OCI-LY7 (cell line): Measurements from ENCODE around the gene OPCML. TPM values are rescaled to one million over a fixed set of nuclear protein-coding genes. Genes with fewer than 3 reads are reported as not detected.

Source experiments
- BruUV-seq: library from RNA; stranded (reverse); fragments of 400-500 nt; replicated peaks from 2 replicates; lab custom pipeline; 2021; lab: Mats Ljungman, UMichigan
- CTCF ChIA-PET: fragments of 300-600 bp; sonication (Branson Sonifier 250); formaldehyde crosslinking; loops from one replicate; lab custom pipeline; 2022; ENCODE audit warnings: antibody characterized with exemption; ENCODE audit not compliant: unreplicated experiment; lab: Charles Lee
- POLR2A ChIA-PET: fragments of 300-600 bp; sonication (Branson Sonifier 250); formaldehyde crosslinking; loops from one replicate; lab custom pipeline; 2022; ENCODE audit warnings: antibody characterized with exemption; lab: Charles Lee
- DNase-seq: peaks from one replicate; pipeline ENCODE4 v3.0.0-alpha.2; 2015; ENCODE audit warnings: low spot score
- H2AFZ ChIP-seq: fragments of 200-600 bp; sonication (generic), shearing (Covaris generic); 2 replicates; pipeline ENCODE4 v1.6.1; 2014; ENCODE audit warnings: mild to moderate bottlenecking, antibody characterized with exemption, low read length, moderate library complexity
- H3K27ac ChIP-seq: fragments of 200-600 bp; sonication (generic); 2 replicates; pipeline ENCODE4 v1.5.1; 2014; ENCODE audit warnings: mixed run types, low read depth, mild to moderate bottlenecking, moderate library complexity, low read length, inconsistent platforms; ENCODE audit not compliant: poor library complexity, severe bottlenecking
- H3K36me3 ChIP-seq: fragments of 200-600 bp; sonication (generic); 2 replicates; pipeline ENCODE4 v1.6.1; 2014; ENCODE audit warnings: mild to moderate bottlenecking, antibody characterized with exemption, low read length, moderate library complexity, mixed read lengths; ENCODE audit not compliant: insufficient read depth
- H3K4me1 ChIP-seq: fragments of 200-600 bp; sonication (generic); 2 replicates; pipeline ENCODE4 v1.5.1; 2014; ENCODE audit warnings: mild to moderate bottlenecking, low read length; ENCODE audit not compliant: insufficient read depth, poor library complexity, severe bottlenecking
- H3K4me2 ChIP-seq: fragments of 200-600 bp; sonication (generic); 2 replicates; pipeline ENCODE4 v1.6.1; 2014; ENCODE audit warnings: mild to moderate bottlenecking, low read length
- H3K4me3 ChIP-seq: fragments of 200-600 bp; sonication (generic); 2 replicates; pipeline ENCODE4 v1.5.1; 2014; ENCODE audit warnings: mild to moderate bottlenecking, low read depth, low read length; ENCODE audit not compliant: poor library complexity, severe bottlenecking
- H3K79me2 ChIP-seq: fragments of 200-600 bp; sonication (generic); 2 replicates; pipeline ENCODE4 v1.6.1; 2016; ENCODE audit warnings: low read depth, mild to moderate bottlenecking, low read length, moderate library complexity, mixed read lengths; ENCODE audit not compliant: insufficient read depth
- H3K9me2 ChIP-seq: fragments of 200-600 bp; sonication (generic); 2 replicates; pipeline ENCODE4 v1.6.1; 2016; ENCODE audit warnings: mild to moderate bottlenecking, low read length, mixed read lengths; ENCODE audit not compliant: insufficient read depth
- H3K9me3 ChIP-seq: fragments of 200-600 bp; sonication (generic); 2 replicates; pipeline ENCODE4 v1.6.1; 2014; ENCODE audit warnings: mild to moderate bottlenecking, mixed run types, low read length, mixed read lengths
- H4K20me1 ChIP-seq: fragments of 200-600 bp; sonication (generic); 2 replicates; pipeline ENCODE4 v1.6.1; 2014; ENCODE audit warnings: mild to moderate bottlenecking, antibody characterized with exemption, low read length, moderate library complexity, mixed read lengths; ENCODE audit not compliant: insufficient read depth
- CTCF ChIP-seq: fragments of 200-600 bp; sonication (generic); conservative IDR thresholded peaks from 2 replicates; pipeline ENCODE4 v1.5.1; 2014; ENCODE audit warnings: mild to moderate bottlenecking, antibody characterized with exemption, low read length, moderate library complexity, mixed read lengths
- EZH2phosphoT487 ChIP-seq: fragments of 200-600 bp; sonication (generic); IDR thresholded peaks from 2 replicates; pipeline ENCODE4 v1.6.1; 2018; ENCODE audit warnings: low read depth, borderline replicate concordance, mild to moderate bottlenecking, mixed run types, antibody characterized with exemption, low read length, moderate library complexity, mixed read lengths
- intact Hi-C: fragments of 100-400 bp; cut with micrococcal nuclease; formaldehyde crosslinking; loops from one replicate; pipeline ENCODE4 v1.10.0; 2022; ENCODE audit not compliant: unreplicated experiment
- total RNA-seq, 2 experiments: library from RNA; depleted of rRNA in 1 of 2; stranded (reverse); fragments of >200 nt in 1 of 2; shearing (Covaris generic) in 1 of 2; gene quantifications; 2 replicates each; pipeline ENCODE4 v1.2.3, GENCODE V29; 2014 to 2022

The OPCML gene
- total RNA-seq, 2 experiments from 2014 or later: not detected

DNA sequence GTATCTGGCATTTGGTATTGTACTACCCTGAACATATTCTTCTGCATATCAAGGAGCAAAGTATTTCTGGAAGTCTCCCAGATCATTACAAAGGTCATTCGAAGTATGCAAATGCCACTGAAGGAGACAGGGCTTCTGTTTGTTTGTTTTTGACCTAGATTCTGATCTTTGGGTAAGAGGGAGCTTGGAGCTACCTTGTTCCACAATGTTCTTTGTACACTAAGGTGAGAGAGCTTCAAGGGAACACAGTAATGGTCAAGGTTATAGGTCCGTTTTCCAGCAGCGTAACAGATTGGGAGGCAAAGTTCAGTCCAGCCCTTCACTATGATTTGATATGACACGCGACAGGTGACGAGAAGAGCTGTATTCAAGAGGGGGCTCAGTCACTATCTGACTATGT is 10.0 kb downstream of the OPCML start:
- no peaks in the 10 kb centered on the region for H3K9me2 ChIP-seq
- POLR2A ChIA-PET: no interaction called here
- no peak overlapping the region for H3K27ac ChIP-seq
- H3K4me1 ChIP-seq: no peaks in the 10 kb centered on the region
- no peaks in the 10 kb centered on the region for H4K20me1 ChIP-seq
- no peak overlapping the region for H2AFZ ChIP-seq
- no peaks in the 10 kb centered on the region for H3K9me3 ChIP-seq
- no peak overlapping the region for H3K4me2 ChIP-seq
- H3K4me3 ChIP-seq: no peak overlapping the region
- CTCF ChIA-PET: no interaction called here
- no peaks in the 10 kb centered on the region for H3K36me3 ChIP-seq
- BruUV-seq: no TSS peak
- no peak for DNase-seq
- TF ChIP-seq CTCF (no peak), EZH2phosphoT487 (no peak)
- H3K79me2 ChIP-seq: no peaks in the 10 kb centered on the region
- intact Hi-C loops: no loop called here

DNA sequence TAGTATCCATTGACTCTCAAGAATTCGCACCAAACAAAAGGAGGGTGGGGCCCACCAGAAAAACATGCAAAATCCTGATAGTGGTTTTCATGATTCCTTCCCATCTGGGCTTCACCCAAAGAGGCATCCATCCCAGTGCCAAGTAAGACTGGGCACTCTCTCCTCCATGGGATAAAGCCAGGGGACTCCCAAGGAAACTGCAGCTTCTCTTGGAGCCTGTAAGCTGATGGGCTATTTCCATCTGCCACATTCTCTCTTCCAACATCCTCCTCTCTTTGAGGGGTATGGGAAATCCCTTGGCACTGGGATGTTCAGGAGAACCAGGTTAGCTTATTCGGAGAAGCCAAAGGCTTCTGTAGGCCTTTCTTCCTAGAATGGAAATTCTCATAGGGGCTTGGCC is 10.8 kb downstream of the OPCML start:
- Histone ChIP-seq H3K9me2 (no peaks in the 10 kb centered on the region), H3K36me3 (no peaks in the 10 kb centered on the region), H2AFZ (no peak overlapping the region), H3K9me3 (no peaks in the 10 kb centered on the region), H3K27ac (no peak overlapping the region), H3K4me1 (no peaks in the 10 kb centered on the region), H3K4me2 (no peak overlapping the region), H3K79me2 (no peaks in the 10 kb centered on the region), H4K20me1 (no peaks in the 10 kb centered on the region), H3K4me3 (no peak overlapping the region)
- no peak for DNase-seq
- TF ChIP-seq CTCF (no peak), EZH2phosphoT487 (no peak)
- no TSS peak for BruUV-seq
- intact Hi-C loops: no loop called here
- POLR2A ChIA-PET: no interaction called here
- CTCF ChIA-PET: no interaction called here

DNA sequence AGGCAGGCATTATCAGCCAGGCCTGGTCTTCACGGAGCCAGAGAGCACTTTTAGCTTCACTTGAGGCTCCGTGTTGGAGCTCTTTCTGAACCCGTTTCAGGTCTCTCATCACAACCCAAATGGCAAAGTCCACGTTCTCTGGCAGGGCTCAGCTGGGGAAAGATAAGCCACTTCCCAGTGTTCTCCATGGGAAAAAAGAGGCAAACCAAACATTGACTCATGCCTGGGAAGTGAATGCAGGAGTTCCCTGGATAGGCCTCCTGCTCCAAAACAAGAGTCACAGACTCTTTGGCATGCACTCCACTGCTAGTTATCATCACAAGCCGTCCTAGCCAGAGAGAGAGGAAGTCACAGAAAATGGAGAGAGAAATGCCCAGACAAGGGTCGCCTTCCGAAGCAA is 11.6 kb downstream of the OPCML start:
- H3K36me3 ChIP-seq: no peaks in the 10 kb centered on the region
- no peaks in the 10 kb centered on the region for H3K4me1 ChIP-seq
- ChIA-PET POLR2A (no interaction called here), CTCF (no interaction called here)
- no peaks in the 10 kb centered on the region for H3K9me3 ChIP-seq
- H3K4me3 ChIP-seq: no peak overlapping the region
- TF ChIP-seq EZH2phosphoT487: no peak
- no peak for TF ChIP-seq CTCF
- no peaks in the 10 kb centered on the region for H4K20me1 ChIP-seq
- DNase-seq: no peak
- H3K27ac ChIP-seq: no peak overlapping the region
- H3K79me2 ChIP-seq: no peaks in the 10 kb centered on the region
- no peak overlapping the region for H2AFZ ChIP-seq
- no TSS peak for BruUV-seq
- H3K9me2 ChIP-seq: no peaks in the 10 kb centered on the region
- intact Hi-C loops: no loop called here
- no peak overlapping the region for H3K4me2 ChIP-seq
